ENCODE data around the gene ZNF816.
"Not testable (repeated sequence)": the region's sequence is repeated elsewhere in the genome, so short reads cannot be mapped to it uniquely, and the experiment has no call there.

ZNF816 gene

GRCh38 chr19:52923778-52924593, 38.7 kb downstream of the ZNF816 start:
- DNase-seq: no peak

- peak; percentile 89 for DNase-seq
Measured at GRCh38 chr19:52922841-52923777, 39.6 kb downstream of the ZNF816 start, which contains the start of gene ZNF888. ZNF888 (minus strand) TSS chr19:52923428; CDS start chr19:52917873, 5,555 bp downstream.

GRCh38 chr19:52917531-52917930, 45.1 kb downstream of the ZNF816 start:
- no peak for DNase-seq

- DNase-seq: no peak
Measured at GRCh38 chr19:52910648-52911047, 52.0 kb downstream of the ZNF816 start.

- not testable (repeated sequence) for DNase-seq
Measured at GRCh38 chr19:52904052-52904780, 58.5 kb downstream of the ZNF816 start.

- no peak for DNase-seq
Measured at GRCh38 chr19:52901842-52902241, 60.8 kb downstream of the ZNF816 start.
